Thoracic aorta (tissue), 2 donors: ENCODE data around the gene ZMIZ1. TPM values are rescaled to one million over a fixed set of nuclear protein-coding genes. Genes with fewer than 3 reads are reported as not detected.

Experiments used
- ATAC-seq: fragments of 150-250 bp; one replicate; pipeline ENCODE4 v1.8.0; 2017; ENCODE audit warnings: low read depth; ENCODE audit not compliant: insufficient number of reproducible peaks, low FRiP score
- DNase-seq: peaks from one replicate; pipeline ENCODE4 v3.0.0-alpha.2; 2020; ENCODE audit warnings: low spot score
- H3K27ac ChIP-seq, 2 donors: fragments of 200-600 bp; sonication (generic); 1 replicate in 1 of 2; 2 replicates in 1 of 2; pipeline ENCODE4 v1.5.1; 2016; ENCODE audit warnings: mild to moderate bottlenecking in 2 of 2, moderate library complexity in 2 of 2
- H3K27me3 ChIP-seq: fragments of 200-600 bp; sonication (generic); replicated peaks from 2 replicates; pipeline ENCODE4 v1.6.0; 2016; ENCODE audit warnings: mild to moderate bottlenecking; ENCODE audit not compliant: insufficient read depth
- H3K36me3 ChIP-seq: fragments of 200-600 bp; sonication (generic); one replicate; pipeline ENCODE4 v1.5.1; 2016
- H3K4me1 ChIP-seq, 2 donors: fragments of 200-600 bp; sonication (generic); 1 replicate in 1 of 2; 2 replicates in 1 of 2; pipeline versions ENCODE4 v1.5.1 to v1.6.0; 2016; ENCODE audit warnings: low read depth in 2 of 2, mild to moderate bottlenecking in 1 of 2; ENCODE audit not compliant: control insufficient read depth in 1 of 2
- H3K4me3 ChIP-seq: fragments of 200-600 bp; sonication (generic); 2 replicates; pipeline ENCODE4 v1.5.1; 2016; ENCODE audit warnings: mild to moderate bottlenecking
- H3K9me3 ChIP-seq: fragments of 200-600 bp; sonication (generic); 2 replicates; pipeline ENCODE4 v1.5.1; 2016
- CTCF ChIP-seq: fragments of 200-600 bp; sonication (generic); IDR thresholded peaks from one replicate; pipeline ENCODE4 v1.5.1; 2019; ENCODE audit warnings: antibody characterized with exemption
- total RNA-seq, 2 donors: library from RNA; depleted of rRNA; stranded (reverse); fragments of >200 nt; gene quantifications; one replicate each; pipeline versions ENCODE4 v1.1.0 to v1.2.3, GENCODE V29; 2016

Gene ZMIZ1
- total RNA-seq, 2 donors from 2014 or later, result 57.8 to 81.6 TPM

- H3K9me3 ChIP-seq, result no peaks in the 10 kb centered on the region
- H3K4me3 ChIP-seq, result no peak overlapping the region
- no peaks in the 10 kb centered on the region for H3K27me3 ChIP-seq
- H3K27ac ChIP-seq, result no peak overlapping the region
- DNase-seq (no peak), ATAC-seq (no peak)
- peaks cover 7% of the 10 kb centered on the region for H3K36me3 ChIP-seq
- H3K4me1 ChIP-seq, result peaks cover 15 to 22% of the 10 kb centered on the region in 2 donors
- no peak for TF ChIP-seq CTCF
Observed at GRCh38 chr10:79289801-79290200, 221.0 kb downstream of the ZMIZ1 start.

DNA sequence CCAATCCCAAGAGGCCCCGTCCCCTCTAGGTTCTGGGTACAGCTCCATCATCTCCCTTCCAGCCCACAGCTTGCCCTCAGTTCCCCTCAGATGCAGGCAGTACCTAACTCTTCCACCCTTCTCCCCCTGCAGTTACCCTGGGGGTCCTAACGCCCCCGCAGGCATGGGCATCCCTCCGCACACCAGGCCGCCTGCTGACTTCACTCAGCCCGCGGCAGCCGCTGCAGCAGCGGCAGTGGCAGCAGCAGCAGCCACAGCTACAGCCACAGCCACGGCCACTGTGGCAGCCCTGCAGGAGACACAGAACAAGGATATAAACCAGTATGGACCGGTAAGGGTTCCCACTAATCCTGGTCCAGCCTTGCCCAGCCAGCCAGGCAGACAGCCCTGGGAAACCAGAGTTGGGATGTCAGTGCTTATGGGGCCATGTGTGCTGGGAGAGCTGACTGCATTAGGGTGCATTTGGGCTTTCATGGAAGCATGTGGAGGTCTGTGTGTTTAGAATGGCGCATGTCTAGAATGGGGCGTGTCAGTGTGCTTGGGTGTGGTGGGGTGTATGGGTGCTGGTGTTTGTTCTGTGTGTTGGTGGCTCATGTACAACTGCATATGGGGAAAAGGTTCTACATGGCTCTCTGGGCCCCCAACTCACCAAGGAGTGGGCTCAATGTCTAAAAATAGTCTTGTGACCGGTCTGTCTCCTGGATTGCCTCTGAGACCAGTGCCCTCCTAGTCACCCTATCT is 223.4 kb downstream of the ZMIZ1 start:
- H3K4me1 ChIP-seq, result peaks cover 0 to 2% of the 10 kb centered on the region in 2 donors
- no peaks in the 10 kb centered on the region for H3K9me3 ChIP-seq
- H3K27me3 ChIP-seq, result no peaks in the 10 kb centered on the region
- no peak overlapping the region for H3K4me3 ChIP-seq
- H3K27ac ChIP-seq, result no peak overlapping the region
- ATAC-seq, result no peak
- H3K36me3 ChIP-seq, result peaks cover 13% of the 10 kb centered on the region
- DNase-seq, result no peak
- no peak for TF ChIP-seq CTCF

- peaks cover 0 to 2% of the 10 kb centered on the region in 2 donors for H3K4me1 ChIP-seq
- no peak overlapping the region for H3K4me3 ChIP-seq
- no peak for TF ChIP-seq CTCF
- peak overlapping the region in 1 of 2 donors; percentile 50 for H3K27ac ChIP-seq
- DNase-seq (no peak), ATAC-seq (no peak)
- peaks cover 22% of the 10 kb centered on the region for H3K36me3 ChIP-seq
- no peaks in the 10 kb centered on the region for H3K27me3 ChIP-seq
- H3K9me3 ChIP-seq, result no peaks in the 10 kb centered on the region
Observed at GRCh38 chr10:79292891-79293746, 224.4 kb downstream of the ZMIZ1 start.

DNA sequence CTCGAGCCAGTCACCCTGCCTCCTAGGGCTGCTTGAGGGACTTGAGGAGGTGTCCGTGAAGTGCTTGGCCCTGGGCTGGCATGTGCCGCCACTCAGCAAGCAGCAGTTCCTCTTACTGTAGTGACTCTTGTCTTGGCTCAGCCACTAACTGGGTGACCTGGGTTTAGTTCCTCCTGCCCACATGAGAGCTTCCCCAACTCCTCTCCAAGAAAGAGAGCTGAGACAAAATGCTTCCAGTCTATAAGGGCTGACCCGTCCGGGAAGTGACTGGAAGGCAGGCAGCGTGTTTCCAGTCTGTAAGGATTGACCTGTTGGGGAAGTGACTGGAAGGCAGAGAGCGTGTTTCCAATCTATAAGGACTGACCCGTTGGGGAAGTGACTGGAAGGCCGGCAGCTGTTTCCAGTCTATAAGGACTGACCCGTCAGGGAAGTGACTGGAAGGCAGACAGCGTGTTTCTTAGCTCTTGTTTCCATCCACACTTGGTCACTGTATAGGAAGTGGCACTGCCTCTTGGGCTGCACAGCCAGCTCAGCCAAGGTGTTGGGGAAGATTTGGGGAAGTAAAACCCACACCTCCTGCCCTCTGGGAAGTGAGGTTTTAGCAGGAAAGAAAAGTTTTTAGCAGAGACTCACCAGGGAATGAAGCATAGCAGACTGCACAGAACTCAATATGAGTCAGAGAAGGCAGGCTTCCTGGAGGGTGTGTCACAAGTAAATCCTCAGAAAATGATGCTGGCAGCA is 225.2 kb downstream of the ZMIZ1 start:
- DNase-seq (no peak), ATAC-seq (no peak)
- TF ChIP-seq CTCF, result no peak
- Histone ChIP-seq H3K36me3 (peaks cover 26% of the 10 kb centered on the region), H3K27ac (peak overlapping the region in 1 of 2 donors; percentile 50), H3K4me3 (no peak overlapping the region), H3K9me3 (no peaks in the 10 kb centered on the region), H3K4me1 (peaks cover 4 to 11% of the 10 kb centered on the region in 2 donors), H3K27me3 (no peaks in the 10 kb centered on the region)

DNA sequence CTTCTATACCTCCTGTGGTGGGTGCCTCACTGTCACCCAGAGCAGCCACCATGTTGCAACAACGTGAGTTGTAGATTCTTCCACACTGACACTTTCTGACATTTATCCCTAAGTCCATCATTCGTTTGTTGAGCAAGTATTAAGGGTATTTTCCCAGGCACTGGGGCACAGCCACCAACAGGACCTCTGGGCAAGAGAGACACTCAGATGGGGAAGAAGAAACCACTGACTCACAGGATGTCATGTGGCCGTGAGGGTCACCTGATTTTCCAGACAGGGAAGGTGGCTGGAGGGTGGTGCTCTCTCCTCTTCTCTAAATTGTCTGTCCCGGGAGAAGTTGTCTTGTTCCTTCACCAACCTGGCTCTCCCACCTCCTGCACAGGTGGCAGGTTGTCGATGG is 226.8 kb downstream of the ZMIZ1 start:
- Histone ChIP-seq H3K4me3 (no peak overlapping the region), H3K36me3 (peaks cover 33% of the 10 kb centered on the region), H3K9me3 (no peaks in the 10 kb centered on the region), H3K4me1 (peaks cover 4 to 17% of the 10 kb centered on the region in 2 donors), H3K27me3 (no peaks in the 10 kb centered on the region), H3K27ac (no peak overlapping the region)
- no peak for TF ChIP-seq CTCF
- ATAC-seq (no peak), DNase-seq (no peak)
